Left cardiac atrium (tissue), 4 donors: ENCODE measurements around the gene UNK. TPM values are rescaled to one million over a fixed set of nuclear protein-coding genes. Genes with fewer than 3 reads are reported as not detected.

ENCODE experiments used
- ATAC-seq, 2 donors: fragments of 200-7000 bp; cut with Tn5 transposase; one replicate each; pipeline ENCODE4 v1.9.1; 2020; ENCODE audit warnings: mild to moderate bottlenecking in 2 of 2, moderate library complexity in 2 of 2
- DNase-seq: peaks from one replicate; pipeline ENCODE4 v3.0.0-alpha.2; 2020
- intact Hi-C, 2 donors: fragments of 100-400 bp; cut with DNase I; formaldehyde crosslinking; loops; one replicate each; pipeline versions ENCODE4 v1.14.1 to v1.15.1; 2022 to 2023
- microRNA-seq, 2 donors: library from miRNA; unstranded; fragments of <30 nt; microRNA quantifications; one replicate each; pipeline ENCODE4 v1.2.0, GENCODE V29; 2020
- total RNA-seq, 2 donors: library from RNA; stranded (reverse); fragmentation: NEBNext Ultra II Directional; extraction: Animal tissue kit (Norgen Biotek cat#: 25700); gene quantifications; one replicate each; pipeline ENCODE4 v1.2.1, GENCODE V29; 2021
- donor health status: DM: no; HTN: yes; CAD: no.
- donor health status: DM: no; HTN: yes; CAD: no; lungs with severe emphysema.
- donor health status: DM: yes; HTN: yes; CAD: no.
- donor health status: Dilated cardiomyopathy.

Gene UNK
- total RNA-seq, 2 donors from 2014 or later = 15.8 to 17.8 TPM

DNA sequence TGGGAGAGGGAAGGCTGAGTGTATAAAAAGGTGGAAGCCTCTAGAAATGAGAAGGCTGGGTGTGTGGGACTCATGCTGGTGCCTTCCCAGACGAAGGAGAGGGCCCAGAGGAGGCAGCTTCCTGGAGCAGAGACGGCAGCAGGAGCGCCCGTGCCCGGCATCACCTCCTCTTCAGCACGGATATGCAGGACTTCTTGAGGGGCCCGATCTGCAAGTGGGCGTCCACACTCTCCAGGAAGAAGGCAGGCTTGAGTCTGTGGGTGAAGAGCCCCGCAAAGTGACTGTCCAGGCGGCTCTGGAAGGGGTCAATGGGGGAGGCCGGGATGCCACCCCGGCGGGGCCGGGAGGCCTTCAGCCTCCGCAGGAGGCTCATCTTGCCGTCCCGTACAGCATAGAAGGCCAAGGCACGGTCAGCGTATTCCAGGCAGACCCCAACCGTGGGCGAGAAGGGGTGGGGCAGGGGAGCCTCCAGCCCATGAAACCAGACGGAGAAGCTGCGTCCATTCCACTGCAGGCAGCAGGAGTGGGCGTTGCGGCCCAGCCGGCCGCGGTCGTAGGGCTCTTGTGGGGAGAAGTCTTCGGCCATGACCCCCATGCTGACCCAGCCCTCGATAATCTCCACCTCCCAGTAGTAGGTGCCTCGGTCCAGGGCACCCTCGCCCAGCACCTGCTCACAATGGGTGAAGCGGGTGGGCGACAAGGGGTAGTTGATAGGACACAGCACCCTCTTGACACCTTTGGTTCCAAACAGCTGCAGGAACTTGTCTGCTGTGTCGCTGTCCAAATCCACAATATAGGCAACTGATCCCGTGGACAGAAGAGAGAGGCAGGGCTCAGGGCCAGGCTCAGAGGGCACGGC lies 89.9 kb downstream of the UNK start:
- ATAC-seq = no peak
- DNase-seq = no peak
- intact Hi-C loops = no loop called here

Small RNA genes lying within 50 kb of the gene (microRNA-seq; reads per million reads assigned to microRNA genes)
- 0.27 to 0.40 reads per million in 2 donors for gene MIR4738

Other genes with a start within 250 kb of the UNK start
- gene MYO15B, start 197.0 kb upstream of the UNK start, total RNA-seq = 10 to 100 TPM; 61.5 to 88.4 TPM
- gene SMIM5, start 151.4 kb upstream of the UNK start, total RNA-seq = 10 to 100 TPM in 1 of 2 donors, 1 to 10 TPM in 1; 8.6 to 11.4 TPM
- 10 to 100 TPM; 11.3 to 15.5 TPM for gene RECQL5, start 117.7 kb upstream of the UNK start, total RNA-seq
- gene SAP30BP, start 117.5 kb upstream of the UNK start, total RNA-seq = 10 to 100 TPM; 47.2 to 59.6 TPM
- gene ITGB4, start 63.3 kb upstream of the UNK start, total RNA-seq = 10 to 100 TPM; 18.9 to 26.9 TPM
- 10 to 100 TPM; 22.0 to 22.9 TPM for gene GALK1, start 19.6 kb upstream of the UNK start, total RNA-seq
- 10 to 100 TPM; 22.1 to 34.0 TPM for gene UNC13D, start 59.6 kb downstream of the UNK start, total RNA-seq
- 100 to 1,000 TPM; 106 to 122 TPM for gene WBP2, start 70.5 kb downstream of the UNK start, total RNA-seq
- 10 to 100 TPM; 22.9 to 25.3 TPM for gene TRIM47, start 93.8 kb downstream of the UNK start, total RNA-seq
- gene TRIM65, start 112.1 kb downstream of the UNK start, total RNA-seq = 1 to 10 TPM; 8.4 to 9.9 TPM
- 10 to 100 TPM; 73.7 to 83.4 TPM for gene MRPL38, start 120.1 kb downstream of the UNK start, total RNA-seq
- 1 to 10 TPM; 3.0 to 4.7 TPM for gene FBF1, start 156.2 kb downstream of the UNK start, total RNA-seq
- 10 to 100 TPM; 57.8 to 62.0 TPM for gene ACOX1, start 194.4 kb downstream of the UNK start, total RNA-seq
- 10 to 100 TPM; 10.2 to 12.2 TPM for gene TEN1, start 194.4 kb downstream of the UNK start, total RNA-seq
- 1 to 10 TPM; 3.5 to 3.9 TPM for gene CDK3, start 216.0 kb downstream of the UNK start, total RNA-seq
- under 1 TPM; 0.29 to 0.39 TPM for gene EVPL, start 242.5 kb downstream of the UNK start, total RNA-seq